Measurements from ENCODE around the gene EBI3. TPM values are rescaled to one million over a fixed set of nuclear protein-coding genes. Genes with fewer than 3 reads are reported as not detected.
"Not testable (repeated sequence)": the region's sequence is repeated elsewhere in the genome, so short reads cannot be mapped to it uniquely, and the experiment has no call there.

The EBI3 gene
- total and polyA plus RNA-seq, 9 donors: 0.58 to 6.6 (median 1.2) TPM; not detected in 1

DNA sequence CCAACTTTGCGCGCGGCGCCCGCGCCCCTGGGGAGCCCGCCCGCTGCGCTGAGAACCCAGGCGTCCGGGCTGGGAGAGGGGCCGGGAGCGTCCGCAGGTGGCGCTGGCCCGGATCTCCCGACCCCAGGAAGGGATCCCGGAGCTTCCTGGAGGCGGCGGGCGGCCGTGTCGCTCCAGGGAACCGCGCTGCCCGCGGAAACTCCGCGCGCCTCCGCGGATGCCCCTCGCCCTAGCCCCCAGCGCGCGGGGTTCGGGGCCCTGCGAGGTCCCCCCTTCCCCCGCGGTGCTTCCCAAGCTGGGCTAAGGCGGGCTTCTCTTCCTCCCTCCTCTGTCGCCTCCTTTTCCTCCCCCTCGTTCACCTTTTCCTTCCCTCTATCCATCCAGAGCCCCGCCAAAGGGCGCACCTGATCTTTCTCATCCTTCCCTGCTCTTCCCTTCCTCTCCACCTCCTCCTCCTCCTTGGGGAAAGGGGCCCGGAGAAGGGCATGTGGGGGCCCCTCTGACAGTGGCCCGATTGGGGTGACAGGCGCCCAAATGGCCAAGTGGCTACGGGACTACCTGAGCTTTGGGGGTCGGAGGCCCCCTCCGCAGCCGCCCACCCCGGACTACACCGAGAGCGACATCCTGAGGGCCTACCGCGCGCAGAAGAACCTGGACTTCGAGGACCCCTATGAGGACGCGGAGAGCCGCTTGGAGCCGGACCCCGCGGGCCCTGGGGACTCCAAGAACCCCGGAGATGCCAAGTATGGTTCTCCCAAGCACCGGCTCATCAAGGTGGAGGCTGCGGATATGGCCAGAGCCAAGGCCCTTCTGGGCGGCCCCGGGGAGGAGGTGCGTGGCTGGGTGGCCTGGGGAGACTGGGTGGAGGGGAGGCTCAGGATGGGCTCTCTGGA is 50.5 kb downstream of the EBI3 start:
- 2 to 4% (median 3%) methylated on average over 62 to 71 of the region's 71 CpGs for WGBS, 3 donors
- TF ChIP-seq, protein P1, sequence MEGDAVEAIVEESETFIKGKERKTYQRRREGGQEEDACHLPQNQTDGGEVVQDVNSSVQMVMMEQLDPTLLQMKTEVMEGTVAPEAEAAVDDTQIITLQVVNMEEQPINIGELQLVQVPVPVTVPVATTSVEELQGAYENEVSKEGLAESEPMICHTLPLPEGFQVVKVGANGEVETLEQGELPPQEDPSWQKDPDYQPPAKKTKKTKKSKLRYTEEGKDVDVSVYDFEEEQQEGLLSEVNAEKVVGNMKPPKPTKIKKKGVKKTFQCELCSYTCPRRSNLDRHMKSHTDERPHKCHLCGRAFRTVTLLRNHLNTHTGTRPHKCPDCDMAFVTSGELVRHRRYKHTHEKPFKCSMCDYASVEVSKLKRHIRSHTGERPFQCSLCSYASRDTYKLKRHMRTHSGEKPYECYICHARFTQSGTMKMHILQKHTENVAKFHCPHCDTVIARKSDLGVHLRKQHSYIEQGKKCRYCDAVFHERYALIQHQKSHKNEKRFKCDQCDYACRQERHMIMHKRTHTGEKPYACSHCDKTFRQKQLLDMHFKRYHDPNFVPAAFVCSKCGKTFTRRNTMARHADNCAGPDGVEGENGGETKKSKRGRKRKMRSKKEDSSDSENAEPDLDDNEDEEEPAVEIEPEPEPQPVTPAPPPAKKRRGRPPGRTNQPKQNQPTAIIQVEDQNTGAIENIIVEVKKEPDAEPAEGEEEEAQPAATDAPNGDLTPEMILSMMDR (IDR thresholded peaks at IDR 0.05): no peak
- no peak for TF ChIP-seq POLR2A (IDR thresholded peaks at IDR 0.05)
- no peak for TF ChIP-seq EP300 (IDR thresholded peaks at IDR 0.05)
- intact Hi-C loops (cut with DNase I): no loop called here
- Histone ChIP-seq H3K4me1 (ENCODE audit: insufficient read depth) (peaks cover 3% of the 10 kb centered on the region), H3K9me3 (no peaks in the 10 kb centered on the region), H3K27ac (no peak overlapping the region), H3K27me3 (no peaks in the 10 kb centered on the region), H3K4me3 (peak overlapping the region; percentile 24), H3K36me3 (no peaks in the 10 kb centered on the region)
- DNase-seq: no peak

DNA sequence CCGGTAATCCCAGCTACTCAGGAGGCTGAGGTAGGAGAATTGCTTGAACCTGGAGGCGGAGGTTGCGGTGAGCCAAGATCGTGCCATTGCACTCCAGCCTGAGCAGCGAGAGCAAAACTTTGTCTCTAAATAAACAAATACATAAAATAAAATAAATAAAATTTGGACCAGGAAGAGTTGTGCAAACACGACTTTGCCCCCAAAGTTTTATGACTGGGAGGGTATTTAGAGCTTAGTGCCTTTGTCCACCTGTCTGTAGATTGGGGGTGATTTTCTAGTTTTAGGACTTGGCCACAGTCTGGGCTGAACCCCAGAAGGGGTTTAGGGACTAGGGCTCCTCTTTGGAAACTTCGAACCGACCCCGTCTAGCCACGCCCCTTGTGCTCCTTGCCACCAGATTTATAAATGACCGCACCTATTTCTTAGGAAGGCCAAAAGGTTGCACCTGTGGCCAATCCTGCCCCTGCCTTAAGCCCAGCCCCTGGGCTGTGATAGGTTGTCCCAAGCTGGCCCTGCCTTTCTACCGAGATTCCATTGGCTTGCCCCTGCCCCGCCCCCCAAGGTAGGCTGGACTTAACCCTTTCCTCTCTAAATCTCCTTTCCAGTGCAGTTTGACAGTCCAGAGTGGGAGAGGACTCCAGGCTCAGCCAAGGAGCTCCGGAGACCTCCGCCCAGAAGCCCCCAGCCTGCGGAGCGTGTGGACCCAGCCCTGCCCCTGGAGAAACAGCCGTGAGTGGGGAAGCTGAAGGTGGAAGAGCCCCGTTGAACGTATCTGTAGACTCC is 55.0 kb downstream of the EBI3 start:
- H3K27ac ChIP-seq: no peak overlapping the region
- intact Hi-C loops (cut with DNase I): no loop called here
- no peaks in the 10 kb centered on the region for H3K9me3 ChIP-seq
- H3K36me3 ChIP-seq: no peaks in the 10 kb centered on the region
- DNase-seq: no peak
- TF ChIP-seq, protein P1 (IDR thresholded peaks at IDR 0.05): no peak
- no peak for TF ChIP-seq POLR2A (IDR thresholded peaks at IDR 0.05)
- no peak for TF ChIP-seq EP300 (IDR thresholded peaks at IDR 0.05)
- no peaks in the 10 kb centered on the region for H3K27me3 ChIP-seq
- 26 to 29% (median 27%) methylated on average over 20 of the region's 20 CpGs for WGBS, 3 donors
- peaks cover 3% of the 10 kb centered on the region for H3K4me1 ChIP-seq (ENCODE audit: insufficient read depth)
- H3K4me3 ChIP-seq: no peak overlapping the region

DNA sequence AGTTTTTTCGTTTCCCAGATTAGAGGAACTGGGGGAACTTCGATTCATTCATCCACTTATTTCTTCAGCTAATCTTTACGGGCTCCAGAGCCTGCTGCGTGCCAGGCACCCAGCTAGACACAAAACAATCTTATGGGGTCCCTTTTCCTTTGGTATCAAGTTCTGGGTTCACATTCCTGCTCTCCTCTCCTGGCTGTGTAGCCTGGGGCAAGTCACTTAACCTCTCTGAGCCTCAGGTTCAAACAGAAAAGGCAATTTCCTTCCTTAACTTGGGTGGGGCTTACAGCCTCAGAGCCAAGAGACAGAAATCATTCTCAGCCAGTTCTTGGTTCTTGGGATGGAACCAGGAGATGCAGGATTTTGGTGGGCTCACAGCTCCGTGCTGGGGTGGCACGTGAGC is 55.7 kb downstream of the EBI3 start:
- no peak for DNase-seq
- no peak overlapping the region for H3K27ac ChIP-seq
- TF ChIP-seq POLR2A (IDR thresholded peaks at IDR 0.05) (no peak), EP300 (IDR thresholded peaks at IDR 0.05) (no peak)
- TF ChIP-seq, protein P1 (IDR thresholded peaks at IDR 0.05): no peak
- H3K4me3 ChIP-seq: no peak overlapping the region
- no peaks in the 10 kb centered on the region for H3K9me3 ChIP-seq
- no peaks in the 10 kb centered on the region for H3K36me3 ChIP-seq
- H3K27me3 ChIP-seq: no peaks in the 10 kb centered on the region
- H3K4me1 ChIP-seq (ENCODE audit: insufficient read depth): no peaks in the 10 kb centered on the region
- intact Hi-C loops (cut with DNase I): no loop called here
- 49 to 70% (median 60%) methylated on average over 6 of the region's 6 CpGs for WGBS, 3 donors

DNA sequence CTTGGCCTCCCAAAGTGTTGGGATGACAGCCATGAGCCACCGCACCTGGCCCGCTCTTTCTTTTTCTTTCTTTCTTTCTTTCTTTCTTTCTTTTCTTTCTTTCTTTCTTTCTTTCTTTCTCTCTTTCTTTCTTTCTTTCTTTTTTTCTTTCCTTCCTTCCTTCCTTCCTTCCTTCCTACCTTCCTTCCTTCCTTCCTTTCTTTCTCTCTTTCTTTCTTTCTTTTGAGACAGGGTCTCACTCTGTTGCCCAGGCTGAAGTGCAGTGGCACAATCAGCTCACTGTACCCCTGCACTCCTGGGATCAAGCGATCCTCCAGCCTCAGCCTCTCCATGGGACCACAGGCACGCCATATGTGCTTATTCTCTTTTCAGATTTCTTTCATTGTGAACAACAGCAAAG is 56.8 kb downstream of the EBI3 start:
- H3K4me1 ChIP-seq (ENCODE audit: insufficient read depth); intact Hi-C loops (cut with DNase I); H3K27me3 ChIP-seq; DNase-seq; H3K9me3 ChIP-seq; H3K36me3 ChIP-seq; H3K27ac ChIP-seq; H3K4me3 ChIP-seq: not testable (repeated sequence)
- WGBS, 3 donors: 88 to 93% (median 90%) methylated on average over 4 of the region's 4 CpGs

Other genes starting within 250 kb of the EBI3 start
- 1,000 to 10,000 TPM; 1,491 to 4,634 (median 4,119) TPM for gene EEF2, start 244.1 kb upstream of the EBI3 start, total RNA-seq
- 1,000 to 10,000 TPM; 2,682 to 3,932 TPM for gene EEF2, start 244.1 kb upstream of the EBI3 start, polyA plus RNA-seq
- 10 to 100 TPM; 11.6 to 29.7 (median 23.6) TPM for gene PIAS4, start 221.8 kb upstream of the EBI3 start, total RNA-seq
- 10 to 100 TPM in 1 of 2 donors, 1 to 10 TPM in 1; 5.2 to 18.9 TPM for gene PIAS4, start 221.8 kb upstream of the EBI3 start, polyA plus RNA-seq
- 10 to 100 TPM; 25.0 to 56.4 (median 38.7) TPM for gene ZBTB7A, start 162.6 kb upstream of the EBI3 start, total RNA-seq
- 10 to 100 TPM in 1 of 2 donors, 1 to 10 TPM in 1; 9.1 to 16.8 TPM for gene ZBTB7A, start 162.6 kb upstream of the EBI3 start, polyA plus RNA-seq
- gene MAP2K2, start 105.4 kb upstream of the EBI3 start, total RNA-seq: 100 to 1,000 TPM in 5 of 7 donors, 10 to 100 TPM in 2; 39.9 to 130 (median 116) TPM
- 100 to 1,000 TPM; 108 to 136 TPM for gene MAP2K2, start 105.4 kb upstream of the EBI3 start, polyA plus RNA-seq
- 1 to 10 TPM in 1 of 7 donors, not detected in 6; 2.7 TPM for gene CREB3L3, start 75.9 kb upstream of the EBI3 start, total RNA-seq
- gene CREB3L3, start 75.9 kb upstream of the EBI3 start, polyA plus RNA-seq: 1 to 10 TPM in 1 of 2 donors, under 1 TPM in 1; 0.22 to 1.0 TPM
- 10 to 100 TPM; 11.1 to 19.9 (median 16.5) TPM for gene SIRT6, start 47.0 kb upstream of the EBI3 start, total RNA-seq
- gene SIRT6, start 47.0 kb upstream of the EBI3 start, polyA plus RNA-seq: 10 to 100 TPM in 1 of 2 donors, under 1 TPM in 1; 0.32 to 16.9 TPM
- 1 to 10 TPM in 6 of 7 donors, under 1 TPM in 1; 0.81 to 1.3 (median 1.2) TPM for gene ANKRD24, start 46.8 kb upstream of the EBI3 start, total RNA-seq
- gene ANKRD24, start 46.8 kb upstream of the EBI3 start, polyA plus RNA-seq: 1 to 10 TPM in 1 of 2 donors, under 1 TPM in 1; 0.45 to 1.3 TPM
- gene YJU2, start 17.6 kb downstream of the EBI3 start, total RNA-seq: 10 to 100 TPM; 18.4 to 27.5 (median 21.5) TPM
- 10 to 100 TPM; 20.7 to 33.1 TPM for gene YJU2, start 17.6 kb downstream of the EBI3 start, polyA plus RNA-seq
- under 1 TPM in 2 of 7 donors, not detected in 5; 0.24 to 0.48 TPM for gene SHD, start 49.7 kb downstream of the EBI3 start, total RNA-seq
- under 1 TPM in 1 of 2 donors, not detected in 1; 0.86 TPM for gene SHD, start 49.7 kb downstream of the EBI3 start, polyA plus RNA-seq
- under 1 TPM in 1 of 7 donors, not detected in 6; 0.36 TPM for gene TMIGD2, start 72.9 kb downstream of the EBI3 start, total RNA-seq
- under 1 TPM in 1 of 2 donors, not detected in 1; 0.29 TPM for gene TMIGD2, start 72.9 kb downstream of the EBI3 start, polyA plus RNA-seq
- gene FSD1, start 75.1 kb downstream of the EBI3 start, total RNA-seq: under 1 TPM in 2 of 7 donors, not detected in 5; 0.11 to 0.18 TPM
- under 1 TPM in 1 of 2 donors, not detected in 1; 0.48 TPM for gene FSD1, start 75.1 kb downstream of the EBI3 start, polyA plus RNA-seq
- gene STAP2, start 109.3 kb downstream of the EBI3 start, total RNA-seq: 10 to 100 TPM; 10.3 to 32.5 (median 17.5) TPM
- gene STAP2, start 109.3 kb downstream of the EBI3 start, polyA plus RNA-seq: 10 to 100 TPM in 1 of 2 donors, 1 to 10 TPM in 1; 9.7 to 18.8 TPM
- gene MPND, start 114.0 kb downstream of the EBI3 start, total RNA-seq: 10 to 100 TPM in 5 of 7 donors, 1 to 10 TPM in 2; 5.2 to 31.1 (median 20.3) TPM
- 10 to 100 TPM in 1 of 2 donors, 1 to 10 TPM in 1; 2.4 to 14.5 TPM for gene MPND, start 114.0 kb downstream of the EBI3 start, polyA plus RNA-seq
- gene SH3GL1, start 171.0 kb downstream of the EBI3 start, total RNA-seq: 10 to 100 TPM; 20.5 to 88.6 (median 68.3) TPM
- 10 to 100 TPM in 1 of 2 donors, 1 to 10 TPM in 1; 6.9 to 57.5 TPM for gene SH3GL1, start 171.0 kb downstream of the EBI3 start, polyA plus RNA-seq
- 10 to 100 TPM in 1 of 7 donors, 1 to 10 TPM in 6; 4.7 to 10.4 (median 7.5) TPM for gene CHAF1A, start 173.1 kb downstream of the EBI3 start, total RNA-seq
- gene CHAF1A, start 173.1 kb downstream of the EBI3 start, polyA plus RNA-seq: 1 to 10 TPM; 7.3 to 8.6 TPM
- gene UBXN6, start 228.3 kb downstream of the EBI3 start, total RNA-seq: 100 to 1,000 TPM in 6 of 7 donors, 10 to 100 TPM in 1; 66.9 to 170 (median 133) TPM
- gene UBXN6, start 228.3 kb downstream of the EBI3 start, polyA plus RNA-seq: 100 to 1,000 TPM in 1 of 2 donors, 10 to 100 TPM in 1; 19.3 to 140 TPM
- 10 to 100 TPM; 36.2 to 77.2 (median 64.4) TPM for gene HDGFL2, start 242.8 kb downstream of the EBI3 start, total RNA-seq
- gene HDGFL2, start 242.8 kb downstream of the EBI3 start, polyA plus RNA-seq: 10 to 100 TPM; 28.5 to 63.0 TPM